Liver (tissue), 9 donors: ENCODE results near the gene CCDC50. TPM values are rescaled to one million over a fixed set of nuclear protein-coding genes. Genes with fewer than 3 reads are reported as not detected.
A peak's percentile ranks its signal among the peaks of the same experiment; 100 is the strongest.

Experiments
- DNase-seq: peaks from one replicate; pipeline ENCODE4 v3.0.0-alpha.2; 2017; ENCODE audit warnings: low spot score
- H3K27ac ChIP-seq, 2 donors: one replicate each; pipeline ENCODE4 v1.7.0; 2013; ENCODE audit warnings: inconsistent platforms in 2 of 2, low read length in 2 of 2, control low read depth in 1 of 2, low read depth in 1 of 2, mild to moderate bottlenecking in 1 of 2
- H3K27me3 ChIP-seq, 4 donors: one replicate each; pipeline versions ENCODE4 v1.6.1 to v1.7.0; 2013; ENCODE audit warnings: low read length in 3 of 4, inconsistent platforms in 1 of 4, mild to moderate bottlenecking in 1 of 4, moderate library complexity in 1 of 4; ENCODE audit not compliant: control insufficient read depth in 4 of 4, insufficient read depth in 4 of 4
- H3K36me3 ChIP-seq, 4 donors: one replicate each; pipeline versions ENCODE4 v1.6.1 to v1.7.0; 2013; ENCODE audit warnings: low read length in 3 of 4, mild to moderate bottlenecking in 3 of 4, low read depth in 1 of 4, moderate library complexity in 1 of 4; ENCODE audit not compliant: control insufficient read depth in 4 of 4, insufficient read depth in 3 of 4
- H3K4me1 ChIP-seq, 4 donors: one replicate each; pipeline versions ENCODE4 v1.6.1 to v1.7.0; 2013; ENCODE audit warnings: low read length in 3 of 4, mild to moderate bottlenecking in 3 of 4, moderate library complexity in 1 of 4; ENCODE audit not compliant: control insufficient read depth in 4 of 4, insufficient read depth in 4 of 4
- H3K4me3 ChIP-seq, 3 donors: one replicate each; pipeline versions ENCODE4 v1.6.1 to v1.7.0; 2013; ENCODE audit warnings: low read length in 3 of 3, control low read depth in 1 of 3, low read depth in 1 of 3, mild to moderate bottlenecking in 1 of 3
- H3K9ac ChIP-seq, 2 donors: one replicate each; pipeline ENCODE4 v1.7.0; 2013; ENCODE audit warnings: low read length in 2 of 2, mild to moderate bottlenecking in 2 of 2, moderate library complexity in 2 of 2, control low read depth in 1 of 2, low read depth in 1 of 2
- H3K9me3 ChIP-seq, 4 donors: one replicate each; pipeline versions ENCODE4 v1.6.1 to v1.7.0; 2013; ENCODE audit warnings: low read length in 3 of 4; ENCODE audit not compliant: control insufficient read depth in 4 of 4
- ATF3 ChIP-seq: IDR thresholded peaks from 2 replicates; pipeline ENCODE4 v1.6.1; 2016; ENCODE audit warnings: antibody characterized with exemption
- CTCF ChIP-seq: fragments of 150-350 bp; IDR thresholded peaks from 2 replicates; pipeline ENCODE4 v1.5.1; 2017; ENCODE audit warnings: improper control_type of control experiment, low read depth, low read length; ENCODE audit not compliant: missing input control
- FOXA1 ChIP-seq: IDR thresholded peaks from 2 replicates; pipeline ENCODE4 v1.6.1; 2016; ENCODE audit warnings: antibody characterized with exemption
- GABPA ChIP-seq, 2 donors: IDR thresholded peaks in 1 of 2; conservative IDR thresholded peaks in 1 of 2; 2 replicates each; pipeline ENCODE4 v1.6.1; 2016; ENCODE audit warnings: antibody characterized with exemption in 2 of 2, mild to moderate bottlenecking in 1 of 2, moderate library complexity in 1 of 2
- HNF4A ChIP-seq, 2 donors: conservative IDR thresholded peaks; 2 replicates each; pipeline ENCODE4 v1.6.1; 2016; ENCODE audit warnings: antibody characterized with exemption in 2 of 2, mild to moderate bottlenecking in 2 of 2
- JUND ChIP-seq, 2 donors: IDR thresholded peaks; 2 replicates each; pipeline ENCODE4 v1.6.1; 2016; ENCODE audit warnings: antibody characterized with exemption in 2 of 2
- MAX ChIP-seq: IDR thresholded peaks from 2 replicates; pipeline ENCODE4 v1.6.1; 2016; ENCODE audit warnings: antibody characterized with exemption
- NR2F2 ChIP-seq: IDR thresholded peaks from 2 replicates; pipeline ENCODE4 v1.6.1; 2016; ENCODE audit warnings: antibody characterized with exemption
- RAD21 ChIP-seq, 2 donors: IDR thresholded peaks; 2 replicates each; pipeline ENCODE4 v1.6.1; 2016; ENCODE audit warnings: antibody characterized with exemption in 2 of 2, mild to moderate bottlenecking in 2 of 2
- RXRA ChIP-seq, 2 donors: IDR thresholded peaks; 2 replicates each; pipeline ENCODE4 v1.6.1; 2017 to 2018; ENCODE audit warnings: antibody characterized with exemption in 2 of 2, mild to moderate bottlenecking in 1 of 2
- SP1 ChIP-seq: IDR thresholded peaks from 2 replicates; pipeline ENCODE4 v1.6.1; 2018; ENCODE audit warnings: antibody characterized with exemption, mild to moderate bottlenecking
- YY1 ChIP-seq: IDR thresholded peaks from 2 replicates; pipeline ENCODE4 v1.6.1; 2016; ENCODE audit warnings: antibody characterized with exemption, mild to moderate bottlenecking
- ZBTB33 ChIP-seq: IDR thresholded peaks from 2 replicates; pipeline ENCODE4 v1.6.1; 2016; ENCODE audit warnings: antibody characterized with exemption
- WGBS: extraction: QIAGEN DNeasy Blood & Tissue Kit; methylation state at CpG from one replicate; pipeline ENCODE4 v1.1.7; 2013; 5-methylcytosine and 5-hydroxymethylcytosine counted together
- polyA plus RNA-seq, 2 donors: library from polyadenylated mRNA; stranded (reverse) in 1 of 2; unstranded in 1 of 2; fragments of 200-250 nt in 1 of 2; fragments of >200 nt in 1 of 2; fragmentation: Nextera tagmentation in 1 of 2; extraction: Ambion mirVana in 1 of 2; gene quantifications; one replicate each; pipeline versions ENCODE4 v1.2.1 to v1.2.3, GENCODE V29; 2013 to 2015
- total RNA-seq, 2 donors: library from RNA; depleted of rRNA; stranded (reverse); fragments of >200 nt; gene quantifications; one replicate each; pipeline ENCODE4 v1.2.3, GENCODE V29; 2014
- donor health status: healthy.
- donor health status: healthy.
- donor health status: healthy.
- donor health status: healthy.
- donor health status: healthy.

CCDC50 gene
- total and polyA plus RNA-seq, 4 donors: 15.4 to 69.0 (median 33.6) TPM

GRCh38 chr3:191327526-191327925 lies 1.7 kb upstream of the CCDC50 start:
- Histone ChIP-seq H3K9me3 (no peaks in the 10 kb centered on the region), H3K9ac (no peak overlapping the region), H3K27ac (no peak overlapping the region), H3K4me3 (no peak overlapping the region), H3K36me3 (no peaks in the 10 kb centered on the region), H3K4me1 (peaks cover 0 to 23% (median 9%) of the 10 kb centered on the region in 4 donors), H3K27me3 (no peaks in the 10 kb centered on the region)
- WGBS: 35% methylated on average over 2 of the region's 2 CpGs
- no peak for DNase-seq
- TF ChIP-seq RXRA (IDR thresholded peaks at IDR 0.05) (no peak), SP1 (no peak), MAX (no peak), RAD21 (IDR thresholded peaks at IDR 0.05) (no peak), NR2F2 (peak; percentile 61)

GRCh38 chr3:191328383-191328961 lies 722 bp upstream of the CCDC50 start:
- H3K36me3 ChIP-seq: no peaks in the 10 kb centered on the region
- no peak for DNase-seq
- no peaks in the 10 kb centered on the region for H3K27me3 ChIP-seq
- 54% methylated on average over 9 of the region's 9 CpGs for WGBS
- no peaks in the 10 kb centered on the region for H3K9me3 ChIP-seq
- H3K4me3 ChIP-seq: peak overlapping the region; percentile 73 to 93 (median 88)
- no peak for TF ChIP-seq FOXA1
- TF ChIP-seq NR2F2: no peak
- no peak for TF ChIP-seq RXRA (IDR thresholded peaks at IDR 0.05)
- TF ChIP-seq HNF4A (conservative IDR thresholded peaks at IDR 0.05): no peak
- TF ChIP-seq ZBTB33: no peak
- no peak for TF ChIP-seq JUND (IDR thresholded peaks at IDR 0.05)
- TF ChIP-seq CTCF: no peak
- TF ChIP-seq YY1: no peak
- no peak for TF ChIP-seq GABPA (IDR thresholded peaks at IDR 0.05 in 1 of 2, conservative IDR thresholded peaks at IDR 0.05 in 1 of 2)
- no peak for TF ChIP-seq ATF3
- H3K9ac ChIP-seq: peak overlapping the region; percentile 57 to 78
- H3K4me1 ChIP-seq: peaks cover 2 to 28% (median 15%) of the 10 kb centered on the region in 4 donors
- H3K27ac ChIP-seq: peak overlapping the region; percentile 97 to 99
